HepG2 (cell line): ENCODE results near the gene LMAN2. TPM values are rescaled to one million over a fixed set of nuclear protein-coding genes. Genes with fewer than 3 reads are reported as not detected.

Experiments used
- CAMTA2 ChIP-seq: sonication (generic); formaldehyde crosslinking; IDR thresholded peaks from 2 replicates; pipeline ENCODE4 v1.4.0; 2020; ENCODE audit warnings: mild to moderate bottlenecking, missing genetic modification reagents, borderline replicate concordance
- GATAD2A ChIP-seq: IDR thresholded peaks from 2 replicates; pipeline ENCODE4 v1.6.1; 2016
- HNRNPL ChIP-seq: fragments of 200-400 bp; formaldehyde crosslinking; IDR thresholded peaks from 2 replicates; pipeline ENCODE4 v1.6.1; 2017; ENCODE audit warnings: mild to moderate bottlenecking, low read depth, low read length
- POLR2G ChIP-seq: fragments of 200-400 bp; formaldehyde crosslinking; IDR thresholded peaks from 2 replicates; pipeline ENCODE4 v1.6.1; 2018; ENCODE audit warnings: mild to moderate bottlenecking, low read depth, low read length, moderate library complexity
- RBM22 ChIP-seq: fragments of 200-400 bp; formaldehyde crosslinking; optimal IDR thresholded peaks from 2 replicates; pipeline ENCODE3; 2017; ENCODE audit warnings: mild to moderate bottlenecking, low read length, moderate library complexity
- ZBTB42 ChIP-seq: sonication (generic); formaldehyde crosslinking; IDR thresholded peaks from 2 replicates; pipeline ENCODE4 v1.5.0; 2020; ENCODE audit warnings: mild to moderate bottlenecking, missing genetic modification reagents
- ZNF577 ChIP-seq: sonication (generic); formaldehyde crosslinking; IDR thresholded peaks from 2 replicates; pipeline ENCODE4 v1.4.0; 2020; ENCODE audit warnings: mild to moderate bottlenecking, low read depth, missing genetic modification reagents, borderline replicate concordance
- polyA plus RNA-seq, 8 experiments: library from polyadenylated mRNA; depleted of rRNA in 3 of 8; stranded (reverse) in 7 of 8; unstranded in 1 of 8; fragments of >200 nt; fragmentation: Illumina TruSeq in 4 of 8; extraction: Trizol in 4 of 8; gene quantifications; 2 replicates each; pipeline versions ENCODE4 v1.2.1 to v1.2.3, GENCODE V29; 2011 to 2016; ENCODE audit warnings: low read depth in 4 of 8, missing spikeins in 1 of 8, mixed read lengths in 1 of 8; ENCODE audit not compliant: insufficient read depth in 1 of 8
- total RNA-seq, 5 experiments: library from RNA; depleted of rRNA; stranded (reverse); fragments of >200 nt; fragmentation: Illumina TruSeq; extraction: Trizol; gene quantifications; 2 replicates each; pipeline ENCODE4 v1.2.3, GENCODE V29; 2016; ENCODE audit warnings: low read depth in 1 of 5
- TF ChIP-seq, protein P1 (sequence below): sonication (generic); formaldehyde crosslinking; IDR thresholded peaks from 2 replicates; pipeline ENCODE4 v1.9.0; 2021; ENCODE audit warnings: missing genetic modification reagents, borderline replicate concordance
- TF ChIP-seq, protein P2 (sequence below): IDR thresholded peaks from 2 replicates; pipeline ENCODE4 v1.4.0; 2020; ENCODE audit warnings: mild to moderate bottlenecking, missing genetic modification reagents

LMAN2 gene
- total and polyA plus RNA-seq, 2 of the 13 experiments (the other 11 are each of a cell fraction or from before 2014, with no cell fraction given) = 191 to 197 TPM

DNA sequence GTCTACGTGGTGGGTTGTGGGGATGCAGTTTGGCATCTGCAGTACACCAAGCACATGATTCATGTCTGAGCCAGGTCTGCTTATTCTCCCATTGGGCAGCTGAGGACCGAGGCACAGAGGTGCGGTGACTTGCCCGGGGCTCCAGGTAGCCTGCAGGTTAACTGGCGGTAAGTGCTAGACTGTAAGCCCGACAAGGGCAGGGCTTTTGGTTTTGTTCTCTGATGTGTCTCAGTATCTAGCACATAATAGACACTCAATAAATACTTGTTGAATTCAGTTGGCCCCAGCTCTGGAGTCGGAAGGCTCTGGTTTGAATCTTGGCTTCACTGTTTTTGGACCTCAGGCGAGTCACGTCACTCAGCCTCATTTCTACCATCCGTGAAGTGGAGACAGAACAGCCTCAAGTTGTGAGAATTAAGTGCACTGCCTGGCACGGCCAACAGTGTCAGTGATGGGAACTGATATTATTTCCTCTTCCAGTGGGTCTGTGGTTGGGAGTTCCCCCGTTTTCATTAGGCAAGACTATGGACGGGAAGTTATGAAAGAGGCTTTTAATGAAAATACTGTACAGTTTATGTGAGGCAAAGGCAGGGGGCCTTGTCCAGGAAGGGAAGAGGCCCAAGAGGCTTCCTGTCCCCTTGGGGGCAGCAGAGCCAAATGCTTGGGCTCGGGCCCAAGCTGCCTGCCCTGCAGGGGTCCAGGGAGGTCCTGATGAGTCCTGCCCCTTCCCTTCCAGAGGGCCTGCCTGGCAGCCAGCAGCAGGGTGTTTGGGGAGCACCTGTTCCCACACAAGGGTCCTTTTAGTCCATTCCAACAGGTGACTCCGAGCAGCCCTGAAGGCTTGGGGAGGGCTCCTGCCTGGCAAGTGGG lies 44.6 kb downstream of the LMAN2 start (continued):
- TF ChIP-seq, protein P1, sequence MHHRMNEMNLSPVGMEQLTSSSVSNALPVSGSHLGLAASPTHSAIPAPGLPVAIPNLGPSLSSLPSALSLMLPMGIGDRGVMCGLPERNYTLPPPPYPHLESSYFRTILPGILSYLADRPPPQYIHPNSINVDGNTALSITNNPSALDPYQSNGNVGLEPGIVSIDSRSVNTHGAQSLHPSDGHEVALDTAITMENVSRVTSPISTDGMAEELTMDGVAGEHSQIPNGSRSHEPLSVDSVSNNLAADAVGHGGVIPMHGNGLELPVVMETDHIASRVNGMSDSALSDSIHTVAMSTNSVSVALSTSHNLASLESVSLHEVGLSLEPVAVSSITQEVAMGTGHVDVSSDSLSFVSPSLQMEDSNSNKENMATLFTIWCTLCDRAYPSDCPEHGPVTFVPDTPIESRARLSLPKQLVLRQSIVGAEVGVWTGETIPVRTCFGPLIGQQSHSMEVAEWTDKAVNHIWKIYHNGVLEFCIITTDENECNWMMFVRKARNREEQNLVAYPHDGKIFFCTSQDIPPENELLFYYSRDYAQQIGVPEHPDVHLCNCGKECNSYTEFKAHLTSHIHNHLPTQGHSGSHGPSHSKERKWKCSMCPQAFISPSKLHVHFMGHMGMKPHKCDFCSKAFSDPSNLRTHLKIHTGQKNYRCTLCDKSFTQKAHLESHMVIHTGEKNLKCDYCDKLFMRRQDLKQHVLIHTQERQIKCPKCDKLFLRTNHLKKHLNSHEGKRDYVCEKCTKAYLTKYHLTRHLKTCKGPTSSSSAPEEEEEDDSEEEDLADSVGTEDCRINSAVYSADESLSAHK = no peak
- TF ChIP-seq HNRNPL (0 out of 2 replicates have a peak, but pooled peaks have one; percentile 28), ZBTB42 (no peak), CAMTA2 (CRISPR knock-in tag) (no peak), RBM22 (peak; percentile 88), GATAD2A (no peak), POLR2G (peak; percentile 72), ZNF577 (no peak)
- TF ChIP-seq, protein P2, sequence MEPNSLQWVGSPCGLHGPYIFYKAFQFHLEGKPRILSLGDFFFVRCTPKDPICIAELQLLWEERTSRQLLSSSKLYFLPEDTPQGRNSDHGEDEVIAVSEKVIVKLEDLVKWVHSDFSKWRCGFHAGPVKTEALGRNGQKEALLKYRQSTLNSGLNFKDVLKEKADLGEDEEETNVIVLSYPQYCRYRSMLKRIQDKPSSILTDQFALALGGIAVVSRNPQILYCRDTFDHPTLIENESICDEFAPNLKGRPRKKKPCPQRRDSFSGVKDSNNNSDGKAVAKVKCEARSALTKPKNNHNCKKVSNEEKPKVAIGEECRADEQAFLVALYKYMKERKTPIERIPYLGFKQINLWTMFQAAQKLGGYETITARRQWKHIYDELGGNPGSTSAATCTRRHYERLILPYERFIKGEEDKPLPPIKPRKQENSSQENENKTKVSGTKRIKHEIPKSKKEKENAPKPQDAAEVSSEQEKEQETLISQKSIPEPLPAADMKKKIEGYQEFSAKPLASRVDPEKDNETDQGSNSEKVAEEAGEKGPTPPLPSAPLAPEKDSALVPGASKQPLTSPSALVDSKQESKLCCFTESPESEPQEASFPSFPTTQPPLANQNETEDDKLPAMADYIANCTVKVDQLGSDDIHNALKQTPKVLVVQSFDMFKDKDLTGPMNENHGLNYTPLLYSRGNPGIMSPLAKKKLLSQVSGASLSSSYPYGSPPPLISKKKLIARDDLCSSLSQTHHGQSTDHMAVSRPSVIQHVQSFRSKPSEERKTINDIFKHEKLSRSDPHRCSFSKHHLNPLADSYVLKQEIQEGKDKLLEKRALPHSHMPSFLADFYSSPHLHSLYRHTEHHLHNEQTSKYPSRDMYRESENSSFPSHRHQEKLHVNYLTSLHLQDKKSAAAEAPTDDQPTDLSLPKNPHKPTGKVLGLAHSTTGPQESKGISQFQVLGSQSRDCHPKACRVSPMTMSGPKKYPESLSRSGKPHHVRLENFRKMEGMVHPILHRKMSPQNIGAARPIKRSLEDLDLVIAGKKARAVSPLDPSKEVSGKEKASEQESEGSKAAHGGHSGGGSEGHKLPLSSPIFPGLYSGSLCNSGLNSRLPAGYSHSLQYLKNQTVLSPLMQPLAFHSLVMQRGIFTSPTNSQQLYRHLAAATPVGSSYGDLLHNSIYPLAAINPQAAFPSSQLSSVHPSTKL (CRISPR knock-in tag) = no peak
- TF ChIP-seq, all 625 proteins: peak for 9
